K562 (cell line): ENCODE measurements around the gene PTPRM. TPM values are rescaled to one million over a fixed set of nuclear protein-coding genes. Genes with fewer than 3 reads are reported as not detected.

Source experiments
- ATAC-seq: fragments of 200-7000 bp; cut with Tn5 transposase; 3 replicates; pipeline ENCODE4 v1.9.1; 2020; ENCODE audit warnings: moderate library complexity
- BruUV-seq: library from RNA; stranded (reverse); fragments of 400-500 nt; replicated peaks from 2 replicates; lab custom pipeline; 2021; lab: Mats Ljungman, UMichigan
- CTCF ChIA-PET: fragments of 300-600 bp; formaldehyde crosslinking; extraction: SDS; loops from one replicate; lab custom pipeline; 2021; ENCODE audit warnings: low intra/inter-chr PET ratio; lab: Yijun Ruan, JAX
- POLR2A ChIA-PET: fragments of 300-600, 350-650 bp; sonication (Branson Sonifier 250); formaldehyde crosslinking; extraction: SDS; loops from one replicate; lab custom pipeline; 2021; ENCODE audit warnings: antibody characterized with exemption, inconsistent platforms; lab: Yijun Ruan, JAX
- DNase-seq, 4 experiments: peaks; one replicate each; pipeline versions ENCODE4 v3.0.0 to v3.0.0-alpha.2; 2011 to 2018; ENCODE audit warnings: low spot score in 3 of 4, mixed read lengths in 3 of 4; ENCODE audit errors: extremely low read depth in 1 of 4
- FAIRE-seq: peaks from 2 replicates; lab custom pipeline; 2011; peaks lifted over from hg19 to GRCh38; lab: Jason Lieb, UNC
- H2AFZ ChIP-seq: 2 replicates; pipeline ENCODE4 v1.6.0; 2011; ENCODE audit warnings: low read depth, low read length, control low read depth, inconsistent platforms
- H3K27ac ChIP-seq: fragments of 200-600 bp; 3 replicates; pipeline ENCODE4 v1.8.0; 2011; ENCODE audit warnings: low read depth, mild to moderate bottlenecking, control low read depth, inconsistent platforms, low read length, moderate library complexity, mixed read lengths; ENCODE audit errors: extremely low read depth
- H3K27me3 ChIP-seq, 2 experiments: fragments of 300-600 bp in 1 of 2; 2 replicates in 1 of 2; 3 replicates in 1 of 2; pipeline versions ENCODE4 v1.6.0 to v1.8.0; 2011; ENCODE audit warnings: inconsistent platforms in 2 of 2, low read length in 2 of 2, mild to moderate bottlenecking in 1 of 2, mixed read lengths in 1 of 2, moderate library complexity in 1 of 2; ENCODE audit not compliant: control insufficient read depth in 2 of 2, insufficient read depth in 2 of 2
- H3K36me3 ChIP-seq: fragments of 300-600 bp; 3 replicates; pipeline ENCODE4 v1.8.0; 2011; ENCODE audit warnings: mild to moderate bottlenecking, low read length, inconsistent platforms; ENCODE audit not compliant: control insufficient read depth, insufficient read depth
- H3K4me1 ChIP-seq, 2 experiments: fragments of 200-600 bp in 1 of 2; replicated peaks in 1 of 2; 2 replicates in 1 of 2; 3 replicates in 1 of 2; pipeline versions ENCODE4 v1.5.1 to v1.8.0; 2011; ENCODE audit warnings: inconsistent platforms in 2 of 2, low read length in 2 of 2, mild to moderate bottlenecking in 1 of 2, mixed read lengths in 1 of 2, moderate library complexity in 1 of 2; ENCODE audit not compliant: control insufficient read depth in 2 of 2, insufficient read depth in 2 of 2
- H3K4me2 ChIP-seq: 2 replicates; pipeline ENCODE4 v1.6.1; 2011; ENCODE audit warnings: low read length, control low read depth, inconsistent platforms, mixed read lengths; ENCODE audit not compliant: insufficient read depth
- H3K4me3 ChIP-seq: fragments of 200-600 bp; sonication (generic), shearing (Covaris generic); 2 replicates; pipeline ENCODE4 v1.5.1; 2016; ENCODE audit warnings: control low read depth, inconsistent platforms
- H3K79me2 ChIP-seq: fragments of 200-600 bp; 3 replicates; pipeline ENCODE4 v1.8.0; 2011; ENCODE audit warnings: low read length, inconsistent platforms; ENCODE audit not compliant: control insufficient read depth, insufficient read depth
- H3K9ac ChIP-seq, 2 experiments: 2 replicates each; pipeline versions ENCODE4 v1.6.0 to v1.6.1; 2011; ENCODE audit warnings: low read depth in 2 of 2, low read length in 2 of 2, control low read depth in 1 of 2, inconsistent platforms in 1 of 2, mild to moderate bottlenecking in 1 of 2, mixed read lengths in 1 of 2; ENCODE audit not compliant: insufficient read depth in 1 of 2
- H3K9me1 ChIP-seq: one replicate; pipeline ENCODE4 v1.6.0; 2011; ENCODE audit warnings: inconsistent platforms, mild to moderate bottlenecking, low read length, moderate library complexity; ENCODE audit not compliant: control insufficient read depth, insufficient read depth
- H3K9me3 ChIP-seq: replicated peaks from 2 replicates; pipeline ENCODE4 v1.5.1; 2011; ENCODE audit warnings: low read depth, low read length, inconsistent platforms; ENCODE audit not compliant: control insufficient read depth, insufficient read depth
- H4K20me1 ChIP-seq: replicated peaks from 2 replicates; pipeline ENCODE4 v1.6.1; 2011; ENCODE audit warnings: low read length, inconsistent platforms, mixed read lengths; ENCODE audit not compliant: control insufficient read depth, insufficient read depth
- ARID4B ChIP-seq: sonication (generic); formaldehyde crosslinking; IDR thresholded peaks from 2 replicates; pipeline ENCODE4 v1.8.0; 2022; ENCODE audit warnings: mild to moderate bottlenecking, missing genetic modification reagents
- CBX5 ChIP-seq: IDR thresholded peaks from 2 replicates; pipeline ENCODE4 v1.6.1; 2014; ENCODE audit warnings: low read depth, borderline replicate concordance
- ID3 ChIP-seq, 2 experiments: fragments of 250-450 bp in 1 of 2; fragments of 450-650 bp in 1 of 2; sonication (Bioruptor Pico) in 1 of 2; IDR thresholded peaks; 2 replicates each; pipeline versions ENCODE4 v1.6.1 to v1.8.0; 2016 to 2021; ENCODE audit warnings: mild to moderate bottlenecking in 2 of 2, moderate library complexity in 2 of 2, missing compliant biosample characterization in 1 of 2, missing genetic modification characterization in 1 of 2
- MITF ChIP-seq: IDR thresholded peaks from 2 replicates; pipeline ENCODE4 v1.6.1; 2014; ENCODE audit warnings: antibody characterized with exemption
- NRF1 ChIP-seq, 2 experiments: fragments of 450-650 bp; IDR thresholded peaks in 1 of 2; conservative IDR thresholded peaks in 1 of 2; 2 replicates each; pipeline ENCODE4 v1.6.1; 2014; ENCODE audit warnings: mild to moderate bottlenecking in 2 of 2
- PHF8 ChIP-seq: fragments of 200-600 bp; sonication (generic); IDR thresholded peaks from 2 replicates; pipeline ENCODE4 v1.6.1; 2012; ENCODE audit warnings: mixed run types, mild to moderate bottlenecking, inconsistent platforms, low read length, moderate library complexity, borderline replicate concordance
- PTBP1 ChIP-seq: fragments of 200-400 bp; formaldehyde crosslinking; IDR thresholded peaks from 2 replicates; pipeline ENCODE4 v1.6.1; 2017; ENCODE audit warnings: low read depth, low read length
- PTRF ChIP-seq: fragments of 450-650 bp; IDR thresholded peaks from 2 replicates; pipeline ENCODE4 v1.6.1; 2016; ENCODE audit warnings: mild to moderate bottlenecking, missing genetic modification characterization, missing compliant biosample characterization
- RBFOX2 ChIP-seq: fragments of 200-400 bp; formaldehyde crosslinking; IDR thresholded peaks from 2 replicates; pipeline ENCODE4 v1.6.1; 2017; ENCODE audit warnings: low read depth, mild to moderate bottlenecking, low read length, moderate library complexity
- RFX1 ChIP-seq: fragments of 450-650 bp; IDR thresholded peaks from 2 replicates; pipeline ENCODE4 v1.6.1; 2016; ENCODE audit warnings: mild to moderate bottlenecking, moderate library complexity
- SRSF7 ChIP-seq: fragments of 200-400 bp; formaldehyde crosslinking; optimal IDR thresholded peaks from 2 replicates; pipeline ENCODE3; 2017; ENCODE audit warnings: mild to moderate bottlenecking, low read depth, low read length
- U2AF2 ChIP-seq: fragments of 200-400 bp; formaldehyde crosslinking; optimal IDR thresholded peaks from 2 replicates; pipeline ENCODE3; 2017; ENCODE audit warnings: low read depth, mild to moderate bottlenecking, low read length
- YY1 ChIP-seq, 3 experiments: IDR thresholded peaks; 2 replicates each; pipeline ENCODE4 v1.6.1; 2011; ENCODE audit warnings: low read length in 2 of 3, mild to moderate bottlenecking in 2 of 3, moderate library complexity in 2 of 3, borderline replicate concordance in 1 of 3, control low read depth in 1 of 3, low read depth in 1 of 3; ENCODE audit not compliant: insufficient read depth in 3 of 3, insufficient replicate concordance in 2 of 3, control insufficient read depth in 1 of 3, insufficient read length in 1 of 3; ENCODE audit errors: extremely low read depth in 1 of 3
- ZNF277 ChIP-seq: fragments of 250-450 bp; sonication (Bioruptor Pico); IDR thresholded peaks from 2 replicates; pipeline ENCODE4 v1.8.0; 2022; ENCODE audit warnings: inconsistent platforms, mild to moderate bottlenecking, moderate library complexity, borderline replicate concordance
- WGBS: fragments of 100-300 bp; shearing (Covaris generic); methylation state at CpG from one replicate; pipeline ENCODE4 v1.1.6; 2016; ENCODE audit warnings: low coverage, mixed read lengths; ENCODE audit not compliant: insufficient coverage; ENCODE audit errors: missing lambda C conversion rate; 5-methylcytosine and 5-hydroxymethylcytosine counted together
- in situ Hi-C: fragments of 300-500 bp; cut with MboI; formaldehyde crosslinking; loops from 4 replicates; pipeline ENCODE4 v1.15.0; 2018; ENCODE audit warnings: inconsistent platforms, mixed read lengths
- intact Hi-C: fragments of 100-400 bp; cut with micrococcal nuclease; formaldehyde crosslinking; loops from 2 replicates; pipeline ENCODE4 v1.14.2; 2022
- polyA plus RNA-seq, 8 experiments: library from polyadenylated mRNA; depleted of rRNA in 4 of 8; stranded (reverse) in 5 of 8; unstranded in 3 of 8; fragments of >200 nt; fragmentation: Nextera tagmentation in 2 of 8; fragmentation: Illumina TruSeq in 1 of 8; extraction: Ambion mirVana in 2 of 8; extraction: Trizol in 1 of 8; gene quantifications; 2 replicates each; pipeline versions ENCODE4 v1.2.1 to v1.2.3, GENCODE V29; 2011 to 2014; ENCODE audit warnings: inconsistent platforms in 1 of 8, missing spikeins in 1 of 8
- total RNA-seq, 7 experiments: library from RNA; depleted of rRNA in 6 of 7; stranded (reverse); fragments of >200 nt in 6 of 7; fragmentation: Illumina TruSeq in 2 of 7; extraction: Trizol in 2 of 7; gene quantifications; 2 replicates each; pipeline versions ENCODE4 v1.2.1 to v1.2.3, GENCODE V29; 2011 to 2021; ENCODE audit warnings: low replicate concordance in 1 of 7

PTPRM gene
- total and polyA plus RNA-seq, 9 of the 15 experiments (the other 6 are each of a cell fraction or from before 2014, with no cell fraction given) = 0.03 to 0.16 (median 0.08) TPM; not detected in 3

GRCh38 chr18:7945882-7946281, 378.8 kb downstream of the PTPRM start:
- Histone ChIP-seq H3K9ac (no peak overlapping the region), H3K27ac (no peak overlapping the region), H2AFZ (no peak overlapping the region), H3K9me3 (no peaks in the 10 kb centered on the region), H3K4me2 (no peak overlapping the region), H3K4me1 (no peaks in the 10 kb centered on the region), H3K79me2 (no peaks in the 10 kb centered on the region), H3K27me3 (no peaks in the 10 kb centered on the region), H3K4me3 (no peak overlapping the region), H4K20me1 (no peaks in the 10 kb centered on the region), H3K36me3 (no peaks in the 10 kb centered on the region), H3K9me1 (no peaks in the 10 kb centered on the region)
- 2% methylated on average over 3 of the region's 3 CpGs for WGBS
- no TSS peak for BruUV-seq
- ATAC-seq = no peak
- DNase-seq = no peak
- in situ Hi-C loops (no loop called here), intact Hi-C loops (no loop called here)
- ChIA-PET CTCF (no interaction called here), POLR2A (no interaction called here)
- FAIRE-seq = no peak
- TF ChIP-seq PHF8 = no peak
- TF ChIP-seq YY1 (IDR thresholded peaks at IDR 0.05; ENCODE audit: borderline replicate concordance in 1 of 3, control insufficient read depth in 1 of 3, extremely low read depth in 1 of 3, insufficient read depth in 3 of 3, insufficient read length in 1 of 3, insufficient replicate concordance in 2 of 3, low read depth in 1 of 3, low read length in 2 of 3) = no peak
- no peak for TF ChIP-seq U2AF2
- no peak for TF ChIP-seq RFX1
- TF ChIP-seq NRF1 (conservative IDR thresholded peaks at IDR 0.05 in 1 of 2, IDR thresholded peaks at IDR 0.05 in 1 of 2) = no peak
- TF ChIP-seq ZNF277 (CRISPR knock-in tag) = no peak
- no peak for TF ChIP-seq ID3 (CRISPR knock-in tag; IDR thresholded peaks at IDR 0.05)
- TF ChIP-seq ID3 (tag; IDR thresholded peaks at IDR 0.05) = no peak
- no peak for TF ChIP-seq RBFOX2
- no peak for TF ChIP-seq ARID4B (CRISPR knock-in tag)
- TF ChIP-seq PTRF (tag) = no peak
- no peak for TF ChIP-seq MITF
- no peak for TF ChIP-seq PTBP1
- no peak for TF ChIP-seq CBX5
- no peak for TF ChIP-seq SRSF7
